HL-60 (cell line): ENCODE data around the gene DCHS2.

Experiments used
- DNase-seq, 2 experiments: peaks; one replicate each; pipeline ENCODE4 v3.0.0-alpha.2; 2010 to 2020; ENCODE audit warnings: low read depth in 1 of 2, low spot score in 1 of 2
- H3K27ac ChIP-seq: fragments of 250-450 bp; sonication (Bioruptor Pico); replicated peaks from 2 replicates; pipeline ENCODE4 v1.5.1; 2020; ENCODE audit warnings: mild to moderate bottlenecking, moderate library complexity
- H3K27me3 ChIP-seq: fragments of 250-450 bp; sonication (Bioruptor Pico); 2 replicates; pipeline ENCODE4 v1.5.1; 2021; ENCODE audit warnings: mild to moderate bottlenecking, moderate library complexity; ENCODE audit not compliant: insufficient read depth, poor library complexity, severe bottlenecking
- H3K4me3 ChIP-seq: replicated peaks from 2 replicates; pipeline ENCODE4 v1.5.1; 2011; ENCODE audit warnings: mild to moderate bottlenecking, control low read depth, low read length; ENCODE audit not compliant: insufficient read depth
- CTCF ChIP-seq: IDR thresholded peaks from one replicate; pipeline ENCODE4 v1.5.1; 2011; ENCODE audit warnings: low read length, control low read depth, inconsistent platforms; ENCODE audit not compliant: insufficient read depth
- GABPA ChIP-seq: IDR thresholded peaks from 2 replicates; pipeline ENCODE4 v1.6.1; 2012; ENCODE audit warnings: low read depth
- POLR2AphosphoS5 ChIP-seq: IDR thresholded peaks from 2 replicates; pipeline ENCODE4 v1.6.1; 2012; ENCODE audit warnings: low read depth
- REST ChIP-seq: IDR thresholded peaks from 2 replicates; pipeline ENCODE4 v1.6.1; 2012; ENCODE audit warnings: low read depth; ENCODE audit not compliant: insufficient replicate concordance
- SPI1 ChIP-seq: IDR thresholded peaks from 2 replicates; pipeline ENCODE4 v1.6.1; 2012; ENCODE audit warnings: low read depth, mild to moderate bottlenecking, borderline replicate concordance

DCHS2 gene

GRCh38 chr4:154433543-154433942 is 58.1 kb downstream of the DCHS2 start:
- H3K4me3 ChIP-seq = no peak overlapping the region
- DNase-seq = no peak
- H3K27ac ChIP-seq = no peak overlapping the region
- no peaks in the 10 kb centered on the region for H3K27me3 ChIP-seq
- TF ChIP-seq POLR2AphosphoS5 = no peak
- TF ChIP-seq SPI1 = no peak
- TF ChIP-seq GABPA = no peak
- no peak for TF ChIP-seq CTCF
- no peak for TF ChIP-seq REST

GRCh38 chr4:154429176-154429575 is 62.4 kb downstream of the DCHS2 start:
- no peak overlapping the region for H3K4me3 ChIP-seq
- no peak for TF ChIP-seq REST
- TF ChIP-seq CTCF = no peak
- TF ChIP-seq SPI1 = no peak
- TF ChIP-seq GABPA = no peak
- TF ChIP-seq POLR2AphosphoS5 = no peak
- no peak for DNase-seq
- peaks cover 5% of the 10 kb centered on the region for H3K27me3 ChIP-seq
- no peak overlapping the region for H3K27ac ChIP-seq

GRCh38 chr4:154427149-154427548 is 64.5 kb downstream of the DCHS2 start:
- DNase-seq = no peak
- H3K4me3 ChIP-seq = no peak overlapping the region
- peaks cover 5% of the 10 kb centered on the region for H3K27me3 ChIP-seq
- H3K27ac ChIP-seq = no peak overlapping the region
- TF ChIP-seq SPI1 (no peak), REST (no peak), GABPA (no peak), CTCF (no peak), POLR2AphosphoS5 (no peak)
